IPS DF 19.7 (cell line): ENCODE measurements around the gene BHLHA15.
"Not testable (repeated sequence)": the region's sequence is repeated elsewhere in the genome, so short reads cannot be mapped to it uniquely, and the experiment has no call there.

Source experiments
- DNase-seq: peaks from one replicate; pipeline ENCODE4 v3.0.0-alpha.2; 2013; ENCODE audit warnings: low read depth, low spot score

The BHLHA15 gene

DNA sequence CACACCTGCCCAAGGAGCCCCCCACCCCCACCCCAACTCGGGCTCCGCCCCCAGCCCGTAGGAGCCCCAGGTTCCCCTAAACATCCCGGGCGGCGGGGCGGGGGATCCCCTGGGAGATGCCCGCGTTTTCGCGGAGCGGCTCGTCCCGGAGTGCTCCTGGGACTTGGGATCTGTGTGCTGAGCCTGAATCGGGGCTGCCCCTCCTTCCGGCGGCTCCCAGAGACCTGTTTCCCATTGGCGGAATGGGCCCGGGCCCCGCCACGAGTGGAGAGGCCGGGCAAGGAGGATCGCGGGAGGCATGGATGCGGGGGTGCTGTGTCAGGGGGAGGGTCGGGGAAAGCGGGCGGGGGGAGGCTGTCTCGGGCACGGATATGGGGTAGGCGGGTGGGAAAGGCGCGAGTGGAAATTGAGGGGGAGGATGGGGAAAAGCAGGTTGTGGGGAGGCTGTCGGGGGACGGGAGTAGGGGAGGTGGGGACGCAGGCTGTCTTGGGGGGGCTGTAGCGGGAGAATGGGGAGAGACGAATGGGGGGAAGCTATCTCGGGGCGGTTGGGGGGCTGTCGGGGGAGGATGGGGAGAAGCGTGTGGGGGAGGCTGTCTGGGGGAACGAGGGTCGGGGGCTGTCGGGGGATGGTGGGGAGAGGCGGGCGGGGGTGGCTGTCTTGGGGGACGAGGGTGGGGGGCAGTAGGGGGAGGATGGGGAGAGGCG lies 572 bp upstream of the BHLHA15 start:
- DNase-seq: peak; percentile 7

DNA sequence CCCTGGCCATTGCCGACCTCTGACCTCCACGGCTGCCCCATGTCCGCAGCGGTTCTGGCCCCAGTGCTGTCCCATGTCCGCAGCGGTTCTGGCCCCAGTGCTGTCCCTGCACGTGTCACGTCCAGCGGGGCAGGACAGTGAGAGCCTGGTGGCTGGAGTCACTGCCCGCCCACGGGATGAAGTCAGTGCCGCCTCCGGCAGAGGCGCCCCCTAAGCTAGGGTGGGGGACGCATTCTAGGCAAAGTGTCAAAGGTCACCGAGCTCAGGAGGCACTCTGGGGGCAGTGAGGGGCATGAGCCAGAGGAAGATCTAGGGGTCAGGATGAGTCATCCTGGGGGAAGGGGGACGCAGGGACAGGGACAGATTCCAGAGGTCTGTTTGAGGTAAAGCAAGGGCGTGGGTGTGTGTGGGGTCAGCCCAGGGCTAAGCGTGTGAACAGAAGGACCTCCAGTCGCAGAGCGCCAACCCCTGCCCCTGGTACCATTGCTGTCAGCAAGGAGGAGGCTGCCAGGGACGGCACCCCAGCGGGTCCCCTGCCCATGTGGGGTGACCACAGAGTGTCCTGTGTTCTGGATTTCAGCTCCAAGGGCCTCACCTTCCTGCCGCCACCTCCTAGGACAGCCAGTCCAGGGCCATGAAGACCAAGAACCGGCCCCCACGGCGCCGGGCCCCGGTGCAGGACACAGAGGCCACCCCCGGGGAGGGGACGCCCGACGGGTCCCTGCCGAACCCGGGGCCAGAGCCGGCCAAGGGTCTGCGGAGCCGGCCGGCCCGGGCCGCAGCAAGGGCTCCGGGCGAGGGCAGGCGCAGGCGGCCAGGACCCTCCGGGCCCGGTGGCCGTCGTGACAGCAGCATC lies 665 bp downstream of the BHLHA15 start:
- no peak for DNase-seq

GRCh38 chr7:98212532-98213041 lies 1.3 kb downstream of the BHLHA15 start:
- no peak for DNase-seq

DNA sequence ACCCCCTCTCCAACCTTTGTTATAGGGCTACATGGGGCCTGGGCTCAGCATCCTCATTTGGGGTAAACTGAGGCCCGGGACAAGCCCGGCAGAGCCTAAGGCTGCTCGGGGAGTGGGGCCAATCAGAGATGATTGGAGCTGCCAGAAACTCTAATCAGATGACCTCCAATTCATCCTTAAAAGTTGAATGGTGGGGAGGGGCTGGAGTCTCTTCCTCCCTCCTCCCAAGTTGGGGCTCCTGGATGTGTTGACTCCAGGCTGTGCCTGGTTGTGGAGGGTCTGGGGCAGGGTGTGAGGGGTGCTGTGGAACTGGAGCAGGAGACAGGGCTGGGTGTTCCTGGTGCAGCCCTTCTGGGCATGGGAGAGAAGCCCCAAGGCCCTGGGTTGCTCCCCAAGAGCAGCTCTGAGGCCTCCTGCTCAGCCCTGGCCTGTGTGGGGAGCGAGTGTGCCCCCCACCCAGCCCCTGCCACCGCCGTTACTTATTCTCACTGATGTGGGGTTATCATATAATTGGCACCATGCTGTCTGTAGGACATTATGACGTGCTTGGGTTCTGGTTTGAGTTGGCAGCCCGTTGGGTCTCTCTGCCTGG lies 2.2 kb downstream of the BHLHA15 start:
- no peak for DNase-seq

GRCh38 chr7:98213888-98214810 lies 2.9 kb downstream of the BHLHA15 start:
- DNase-seq: no peak

DNA sequence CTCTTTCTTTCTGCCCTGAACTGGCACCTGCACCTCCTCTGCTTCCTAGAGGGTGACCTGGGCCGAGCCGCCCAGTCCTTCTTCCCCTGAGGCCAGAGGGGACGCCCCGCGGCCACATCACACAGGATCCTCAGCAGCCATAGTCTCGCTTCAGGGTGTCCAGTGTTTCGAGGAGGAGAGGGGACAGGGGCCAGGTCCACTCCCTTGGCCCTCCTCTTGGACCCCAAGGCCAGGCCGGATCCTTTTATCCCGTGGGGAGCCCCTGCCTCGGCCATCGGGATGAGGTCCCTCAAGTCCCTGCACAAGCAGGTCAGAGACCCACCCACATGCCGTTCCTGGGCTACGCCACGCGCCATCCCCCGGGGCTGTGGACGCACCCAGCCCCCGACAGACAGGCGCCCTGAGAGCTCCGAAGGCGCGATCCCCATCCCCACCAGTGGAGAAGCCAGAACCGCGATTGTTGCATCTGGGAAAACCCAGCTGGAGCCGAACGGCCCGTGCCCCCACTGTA lies 3.6 kb downstream of the BHLHA15 start:
- DNase-seq: no peak

DNA sequence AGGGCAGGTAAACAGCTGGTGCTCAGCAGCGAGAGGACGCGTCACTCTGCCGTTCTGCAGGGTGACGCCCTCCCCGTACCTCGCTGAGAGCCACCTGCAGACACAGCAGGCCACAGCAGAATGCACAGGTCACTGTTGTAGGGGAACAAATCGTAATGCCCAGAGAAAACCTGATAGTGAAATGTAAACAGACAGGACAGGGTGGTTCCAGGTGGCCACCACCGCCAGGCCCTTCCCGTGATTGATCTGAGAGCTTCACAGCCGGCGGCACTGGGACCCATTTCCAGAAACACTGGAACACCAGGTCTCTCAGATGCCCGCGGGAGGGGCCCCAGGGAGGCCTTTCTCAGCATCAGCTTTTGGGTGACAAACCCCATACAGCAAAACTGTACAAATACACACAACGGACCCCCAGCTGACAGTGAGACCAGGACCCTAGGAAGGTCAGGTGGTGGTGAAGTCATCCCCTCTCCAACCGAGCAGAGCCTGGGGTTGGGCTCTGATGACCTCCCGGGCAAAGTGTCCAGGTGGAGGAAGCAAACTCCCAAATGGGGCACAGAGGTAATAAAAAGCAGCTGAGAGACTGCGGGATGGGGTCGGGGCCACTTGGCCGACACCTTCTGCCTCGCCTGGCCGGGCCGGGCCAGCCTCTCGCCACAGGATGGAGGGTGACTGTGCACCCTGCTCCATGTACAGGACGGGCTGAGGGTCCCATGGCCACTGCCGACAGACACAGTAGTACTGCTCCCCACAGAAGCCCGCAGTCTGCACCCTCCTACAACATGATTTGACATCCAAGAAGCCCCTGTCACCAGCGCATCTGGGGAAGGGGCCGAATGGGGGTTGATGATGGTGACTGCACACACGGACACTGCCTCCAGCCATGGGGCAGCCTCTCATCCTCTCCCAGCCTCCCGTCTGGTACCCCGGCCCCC lies 4.6 kb downstream of the BHLHA15 start:
- no peak for DNase-seq

- no peak for DNase-seq
Measured at GRCh38 chr7:98216941-98217622, 5.8 kb downstream of the BHLHA15 start.

GRCh38 chr7:98217623-98218582 lies 6.7 kb downstream of the BHLHA15 start:
- DNase-seq: no peak

DNA sequence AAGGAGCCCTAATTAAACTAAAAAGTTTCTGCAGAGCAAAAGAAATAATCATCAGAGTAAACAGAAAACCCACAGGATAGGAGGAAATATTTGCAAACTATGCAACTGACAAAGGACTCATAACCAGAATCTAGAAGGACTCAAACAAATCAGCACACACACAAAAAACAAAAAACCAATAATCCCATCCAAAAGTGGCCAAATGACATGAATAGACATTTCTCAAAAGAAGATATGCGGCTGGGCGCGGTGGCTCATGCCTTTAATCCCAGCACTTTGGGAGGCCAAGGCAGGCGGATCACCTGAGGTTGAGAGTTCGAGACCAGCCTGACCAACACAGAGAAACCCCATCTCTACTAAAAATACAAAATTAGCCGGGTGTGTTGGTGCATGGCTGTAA lies 8.1 kb downstream of the BHLHA15 start:
- DNase-seq: not testable (repeated sequence)

DNA sequence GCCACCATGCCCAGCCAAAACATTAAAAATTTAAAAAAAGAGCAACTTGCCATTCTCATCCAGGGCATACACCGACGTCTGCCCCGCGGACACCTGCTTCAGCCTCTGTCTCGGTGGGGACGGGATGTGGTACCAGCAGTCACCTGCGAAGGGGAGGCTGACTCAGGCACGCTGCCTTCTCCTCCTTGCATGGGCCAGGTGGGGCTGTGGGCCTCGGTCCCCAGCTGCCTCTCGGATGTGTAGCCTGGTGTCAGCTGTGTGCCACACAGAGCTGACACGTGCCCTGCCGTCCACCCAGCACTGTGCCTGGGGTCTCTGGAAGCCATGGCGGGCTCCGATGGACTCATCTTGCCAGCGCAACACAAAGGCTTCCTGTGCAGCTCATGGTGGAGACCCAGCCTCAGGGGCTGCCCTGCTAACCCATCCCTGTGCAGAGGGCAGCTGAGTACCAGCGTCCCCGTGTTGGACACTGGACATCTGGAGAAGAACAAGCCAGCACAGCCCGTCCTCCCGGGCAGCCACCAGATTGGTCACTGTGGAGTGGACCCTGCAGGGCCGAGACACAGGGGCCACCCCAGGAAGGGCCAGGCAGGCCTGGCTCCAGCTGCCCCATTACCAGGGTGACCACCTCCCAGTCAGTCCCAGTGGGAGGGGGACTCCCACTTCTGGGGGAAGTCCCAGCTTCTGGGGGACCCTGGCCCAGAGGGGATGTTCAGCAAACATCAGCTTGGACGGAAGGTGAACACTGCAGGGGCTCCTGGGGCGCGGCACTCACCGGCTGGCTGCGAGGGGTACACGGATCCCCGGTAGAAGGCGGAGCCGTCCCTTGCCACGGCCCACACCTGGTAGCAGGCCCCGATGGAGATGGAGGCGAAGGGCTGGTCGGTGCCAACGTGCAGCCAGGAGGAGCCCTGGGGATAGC lies 10.6 kb downstream of the BHLHA15 start:
- no peak for DNase-seq

DNA sequence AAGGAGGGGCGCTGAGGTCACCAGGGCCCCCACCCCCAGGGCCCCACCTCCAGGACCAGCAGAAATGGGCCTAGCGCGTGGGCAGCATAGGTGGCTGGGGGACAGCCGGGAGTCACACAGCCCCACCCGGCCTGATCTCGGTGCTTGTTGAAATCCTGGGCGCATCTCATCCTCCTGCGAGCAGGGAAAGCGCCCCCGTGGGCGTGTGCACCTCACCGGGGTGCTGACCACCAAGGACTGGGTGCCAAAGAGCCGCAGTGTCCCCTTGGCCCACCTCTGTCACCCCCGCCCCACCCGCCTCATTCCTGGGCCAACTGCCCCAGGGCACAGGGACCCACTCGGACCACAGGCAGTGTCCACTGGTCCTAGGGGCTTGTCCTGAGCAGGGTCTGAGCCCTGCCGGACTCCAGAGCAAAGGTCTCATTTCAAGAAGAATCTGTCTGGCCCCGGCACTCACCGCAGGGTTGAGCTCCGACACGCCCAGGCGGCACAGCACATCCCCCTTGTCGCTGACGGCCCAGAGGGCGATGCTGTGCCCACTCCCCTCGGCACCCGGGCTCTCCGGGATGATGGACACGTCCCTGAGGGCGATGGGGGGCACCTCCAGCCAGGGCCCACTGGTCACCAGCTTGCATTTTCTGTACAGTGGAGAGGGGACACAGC lies 11.4 kb downstream of the BHLHA15 start:
- no peak for DNase-seq

- no peak for DNase-seq
Measured at GRCh38 chr7:98223351-98223897, 12.2 kb downstream of the BHLHA15 start.

GRCh38 chr7:98223898-98224700 lies 12.9 kb downstream of the BHLHA15 start:
- DNase-seq: no peak

DNA sequence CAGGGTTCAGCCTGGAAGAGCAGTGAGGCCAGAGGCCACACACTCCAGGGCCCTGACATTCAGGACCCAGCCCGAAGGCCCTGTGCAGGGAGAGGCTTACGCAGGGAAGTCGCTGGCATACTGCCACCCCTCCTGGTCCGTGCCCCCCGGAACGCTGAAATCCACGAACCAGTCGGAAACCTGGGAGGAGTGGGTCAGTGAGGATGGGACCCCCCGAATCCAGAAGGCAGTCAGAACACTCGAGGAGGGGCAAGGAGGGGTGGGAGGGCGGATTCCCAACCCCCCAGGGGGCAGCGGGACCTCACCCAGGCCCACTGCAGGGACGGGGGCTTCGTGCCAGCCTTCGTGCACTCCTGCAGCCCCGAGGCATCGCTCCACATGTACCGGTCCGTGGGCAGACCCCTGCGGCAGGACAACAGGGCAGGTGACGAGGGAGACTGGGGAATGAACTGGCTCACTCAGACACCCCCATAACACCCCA lies 13.5 kb downstream of the BHLHA15 start:
- no peak for DNase-seq
